ENCODE results near the gene EPHA5. TPM values are rescaled to one million over a fixed set of nuclear protein-coding genes. Genes with fewer than 3 reads are reported as not detected.

EPHA5 gene
- total RNA-seq, 1 experiment from 2014 or later = 1.9 TPM

GRCh38 chr4:65623506-65623905 lies 46.8 kb downstream of the EPHA5 start:
- intact Hi-C loops (cut with micrococcal nuclease; ENCODE audit: unreplicated experiment) = no loop called here
- H3K4me1 ChIP-seq (ENCODE audit: control insufficient read depth, insufficient read depth, low read length) = no peaks in the 10 kb centered on the region
- ATAC-seq = no peak
- no peak overlapping the region for H3K27ac ChIP-seq (ENCODE audit: low read length)
- no peaks in the 10 kb centered on the region for H3K9me3 ChIP-seq (ENCODE audit: control insufficient read depth, insufficient read depth, low read depth, low read length)
- no TSS peak for BruUV-seq (replicated peaks)
- POLR2A ChIA-PET = no interaction called here
- peak; percentile 18 for DNase-seq (ENCODE audit: low read depth, low spot score)
- TF ChIP-seq POLR2AphosphoS5 (IDR thresholded peaks at IDR 0.05; ENCODE audit: low read depth, low read length) = no peak
- no peak for TF ChIP-seq TCF7L2 (IDR thresholded peaks at IDR 0.05; ENCODE audit: low read depth, low read length)
- no peak for TF ChIP-seq CTCF (IDR thresholded peaks at IDR 0.05)
- TF ChIP-seq SIN3A (IDR thresholded peaks at IDR 0.05; ENCODE audit: borderline replicate concordance, insufficient read depth, low read depth, low read length) = no peak
- no peak for TF ChIP-seq REST (IDR thresholded peaks at IDR 0.05; ENCODE audit: insufficient read depth in 1 of 2, low read depth in 2 of 2, low read length in 1 of 2)
- H3K4me3 ChIP-seq (ENCODE audit: low read depth in 2 of 2, low read length in 2 of 2) = no peak overlapping the region
- H3K27me3 ChIP-seq (ENCODE audit: control insufficient read depth, insufficient read depth, low read length) = no peaks in the 10 kb centered on the region
- H3K36me3 ChIP-seq (ENCODE audit: control insufficient read depth, insufficient read depth, low read length) = no peaks in the 10 kb centered on the region
- CTCF ChIA-PET = no interaction called here
- in situ Hi-C loops (cut with HindIII; ENCODE audit: low pct_unique_long_range_greater_than_20kb, low sequenced_read_pairs) = no loop called here

- in situ Hi-C loops (cut with HindIII; ENCODE audit: low pct_unique_long_range_greater_than_20kb, low sequenced_read_pairs) (no loop called here), intact Hi-C loops (cut with micrococcal nuclease; ENCODE audit: unreplicated experiment) (no loop called here)
- no TSS peak for BruUV-seq (replicated peaks)
- Histone ChIP-seq H3K27me3 (ENCODE audit: control insufficient read depth, insufficient read depth, low read length) (no peaks in the 10 kb centered on the region), H3K4me3 (ENCODE audit: low read depth in 2 of 2, low read length in 2 of 2) (no peak overlapping the region), H3K9me3 (ENCODE audit: control insufficient read depth, insufficient read depth, low read depth, low read length) (no peaks in the 10 kb centered on the region), H3K4me1 (ENCODE audit: control insufficient read depth, insufficient read depth, low read length) (no peaks in the 10 kb centered on the region), H3K27ac (ENCODE audit: low read length) (no peak overlapping the region), H3K36me3 (ENCODE audit: control insufficient read depth, insufficient read depth, low read length) (no peaks in the 10 kb centered on the region)
- DNase-seq (ENCODE audit: low read depth, low spot score) = no peak
- POLR2A ChIA-PET = no interaction called here
- TF ChIP-seq SIN3A (IDR thresholded peaks at IDR 0.05; ENCODE audit: borderline replicate concordance, insufficient read depth, low read depth, low read length) (no peak), TCF7L2 (IDR thresholded peaks at IDR 0.05; ENCODE audit: low read depth, low read length) (no peak)
- ATAC-seq = no peak
- CTCF ChIA-PET = no interaction called here
Observed at GRCh38 chr4:65617416-65617815, 52.9 kb downstream of the EPHA5 start.

GRCh38 chr4:65604515-65604914 lies 65.8 kb downstream of the EPHA5 start:
- ChIA-PET CTCF (no interaction called here), POLR2A (no interaction called here)
- Histone ChIP-seq H3K4me3 (ENCODE audit: low read depth in 2 of 2, low read length in 2 of 2) (no peak overlapping the region), H3K9me3 (ENCODE audit: control insufficient read depth, insufficient read depth, low read depth, low read length) (no peaks in the 10 kb centered on the region), H3K27ac (ENCODE audit: low read length) (no peak overlapping the region), H3K36me3 (ENCODE audit: control insufficient read depth, insufficient read depth, low read length) (no peaks in the 10 kb centered on the region), H3K4me1 (ENCODE audit: control insufficient read depth, insufficient read depth, low read length) (no peaks in the 10 kb centered on the region), H3K27me3 (ENCODE audit: control insufficient read depth, insufficient read depth, low read length) (no peaks in the 10 kb centered on the region)
- intact Hi-C loops (cut with micrococcal nuclease; ENCODE audit: unreplicated experiment) (no loop called here), in situ Hi-C loops (cut with HindIII; ENCODE audit: low pct_unique_long_range_greater_than_20kb, low sequenced_read_pairs) (no loop called here)
- ATAC-seq (no peak), DNase-seq (ENCODE audit: low read depth, low spot score) (no peak)
- no TSS peak for BruUV-seq (replicated peaks)
- TF ChIP-seq REST (IDR thresholded peaks at IDR 0.05; ENCODE audit: insufficient read depth in 1 of 2, low read depth in 2 of 2, low read length in 1 of 2) (no peak), CTCF (IDR thresholded peaks at IDR 0.05) (no peak), POLR2AphosphoS5 (IDR thresholded peaks at IDR 0.05; ENCODE audit: low read depth, low read length) (no peak), SIN3A (IDR thresholded peaks at IDR 0.05; ENCODE audit: borderline replicate concordance, insufficient read depth, low read depth, low read length) (no peak), TCF7L2 (IDR thresholded peaks at IDR 0.05; ENCODE audit: low read depth, low read length) (no peak)
